CD4-positive, alpha-beta T cell (primary cell): Measurements from ENCODE around the gene LIMCH1. TPM values are rescaled to one million over a fixed set of nuclear protein-coding genes. Genes with fewer than 3 reads are reported as not detected.

Experiments used
- ATAC-seq: fragments of 200-7000 bp; cut with Tn5 transposase; one replicate; pipeline ENCODE4 v1.10.0; 2022; ENCODE audit warnings: mild to moderate bottlenecking; ENCODE audit not compliant: poor library complexity
- CTCF ChIA-PET: fragments of 350-600 bp; sonication (Branson Sonifier 250); formaldehyde crosslinking; loops from one replicate; lab custom pipeline; 2021; ENCODE audit warnings: antibody characterized with exemption, inconsistent platforms; lab: Charles Lee
- POLR2A ChIA-PET: fragments of 350-600 bp; sonication (Branson Sonifier 250); formaldehyde crosslinking; loops from one replicate; lab custom pipeline; 2021; ENCODE audit warnings: antibody characterized with exemption, inconsistent platforms; lab: Charles Lee
- DNase-seq, 14 experiments: peaks; one replicate each; pipeline ENCODE4 v3.0.0-alpha.2; 2013 to 2020; ENCODE audit warnings: mixed read lengths in 2 of 14
- H3K27ac ChIP-seq, 2 donors: one replicate each; pipeline versions ENCODE4 v1.5.1 to v1.7.0; 2013; ENCODE audit warnings: low read length in 2 of 2, low read depth in 1 of 2, mild to moderate bottlenecking in 1 of 2
- H3K27me3 ChIP-seq, 2 experiments: 1 replicate in 1 of 2; 2 replicates in 1 of 2; pipeline versions ENCODE4 v1.6.1 to v1.7.0; 2013; ENCODE audit warnings: low read length in 2 of 2, control low read depth in 1 of 2, mild to moderate bottlenecking in 1 of 2, moderate library complexity in 1 of 2; ENCODE audit not compliant: insufficient read depth in 2 of 2, control insufficient read depth in 1 of 2
- H3K36me3 ChIP-seq: one replicate; pipeline ENCODE4 v1.6.1; 2013; ENCODE audit warnings: low read length, control low read depth; ENCODE audit not compliant: insufficient read depth
- H3K4me1 ChIP-seq: one replicate; pipeline ENCODE4 v1.6.1; 2013; ENCODE audit warnings: low read length, control low read depth; ENCODE audit not compliant: insufficient read depth
- H3K4me3 ChIP-seq: one replicate; pipeline ENCODE4 v1.5.1; 2013; ENCODE audit warnings: mild to moderate bottlenecking, low read length, moderate library complexity
- H3K9me3 ChIP-seq, 2 experiments: 1 replicate in 1 of 2; 2 replicates in 1 of 2; pipeline versions ENCODE4 v1.6.1 to v1.7.0; 2013; ENCODE audit warnings: low read length in 2 of 2, mild to moderate bottlenecking in 2 of 2, control low read depth in 1 of 2, moderate library complexity in 1 of 2; ENCODE audit not compliant: control insufficient read depth in 1 of 2, insufficient read depth in 1 of 2
- H3K27ac Mint-ChIP-seq: one replicate; pipeline ENCODE4 v1.8.0; 2020; ENCODE audit warnings: mixed read lengths
- H3K27me3 Mint-ChIP-seq: one replicate; pipeline ENCODE4 v1.8.0; 2021; ENCODE audit warnings: mixed read lengths
- H3K36me3 Mint-ChIP-seq: one replicate; pipeline ENCODE4 v1.8.0; 2021; ENCODE audit warnings: low read depth, mixed read lengths
- H3K4me1 Mint-ChIP-seq: one replicate; pipeline ENCODE4 v1.8.0; 2021; ENCODE audit warnings: low read depth, mixed read lengths
- H3K4me3 Mint-ChIP-seq: one replicate; pipeline ENCODE4 v1.8.0; 2020; ENCODE audit warnings: mild to moderate bottlenecking, mixed read lengths
- H3K9me3 Mint-ChIP-seq: one replicate; pipeline ENCODE4 v1.8.0; 2020; ENCODE audit warnings: mixed read lengths
- CTCF ChIP-seq: fragments of 200-600 bp; IDR thresholded peaks from one replicate; pipeline ENCODE4 v1.8.0; 2022; ENCODE audit warnings: antibody characterized with exemption, mild to moderate bottlenecking
- intact Hi-C, 2 experiments: fragments of 100-400 bp; cut with DNase I in 1 of 2; cut with micrococcal nuclease in 1 of 2; formaldehyde crosslinking; loops; one replicate each; pipeline versions ENCODE4 v1.15.1 to v1.9.0; 2023 to 2025; cut with DNase I, micrococcal nuclease
- total RNA-seq, 174 experiments: library from RNA in 2 of 174; stranded (reverse) in 2 of 174; gene quantifications; one replicate each; pipeline ENCODE4 v1.2.3 and lab custom pipeline; 2021 to 2026

LIMCH1 gene
- total RNA-seq, 2 experiments from 2014 or later, result not detected

GRCh38 chr4:41722181-41722580 lies 184.2 kb downstream of the LIMCH1 start:
- CTCF ChIA-PET, result no interaction called here
- no peaks in the 10 kb centered on the region for H3K27me3 ChIP-seq
- H3K4me3 ChIP-seq, result no peak overlapping the region
- H3K9me3 ChIP-seq, result peaks cover 0 to 8% of the 10 kb centered on the region in 2 experiments
- H3K27ac Mint-ChIP-seq, result no peak overlapping the region
- H3K27me3 Mint-ChIP-seq, result peaks cover 23% of the 10 kb centered on the region
- no peak overlapping the region for H3K4me3 Mint-ChIP-seq
- DNase-seq (no peak), ATAC-seq (no peak)
- no peak overlapping the region for H3K27ac ChIP-seq
- H3K4me1 ChIP-seq, result no peaks in the 10 kb centered on the region
- no peaks in the 10 kb centered on the region for H3K36me3 ChIP-seq
- peaks cover 4% of the 10 kb centered on the region for H3K9me3 Mint-ChIP-seq
- no peaks in the 10 kb centered on the region for H3K36me3 Mint-ChIP-seq
- POLR2A ChIA-PET, result no interaction called here
- intact Hi-C loops, result no loop called here
- H3K4me1 Mint-ChIP-seq, result no peaks in the 10 kb centered on the region
- TF ChIP-seq CTCF, result no peak

GRCh38 chr4:41723286-41723685 lies 185.3 kb downstream of the LIMCH1 start:
- no peak overlapping the region for H3K4me3 ChIP-seq
- H3K27ac ChIP-seq, result no peak overlapping the region
- H3K4me1 ChIP-seq, result no peaks in the 10 kb centered on the region
- ChIA-PET CTCF (no interaction called here), POLR2A (no interaction called here)
- peaks cover 0 to 8% of the 10 kb centered on the region in 2 experiments for H3K9me3 ChIP-seq
- TF ChIP-seq CTCF, result no peak
- H3K27ac Mint-ChIP-seq, result no peak overlapping the region
- intact Hi-C loops, result no loop called here
- no peak for DNase-seq
- no peaks in the 10 kb centered on the region for H3K4me1 Mint-ChIP-seq
- H3K4me3 Mint-ChIP-seq, result no peak overlapping the region
- H3K9me3 Mint-ChIP-seq, result peaks cover 4% of the 10 kb centered on the region
- H3K36me3 Mint-ChIP-seq, result no peaks in the 10 kb centered on the region
- no peaks in the 10 kb centered on the region for H3K27me3 ChIP-seq
- H3K27me3 Mint-ChIP-seq, result peaks cover 30% of the 10 kb centered on the region
- no peak for ATAC-seq
- H3K36me3 ChIP-seq, result no peaks in the 10 kb centered on the region

GRCh38 chr4:41725254-41725653 lies 187.3 kb downstream of the LIMCH1 start:
- no peak for ATAC-seq
- intact Hi-C loops, result no loop called here
- Histone ChIP-seq H3K4me1 (no peaks in the 10 kb centered on the region), H3K36me3 (no peaks in the 10 kb centered on the region), H3K27me3 (peaks cover 0 to 4% of the 10 kb centered on the region in 2 experiments), H3K4me3 (no peak overlapping the region), H3K27ac (no peak overlapping the region), H3K9me3 (peaks cover 0 to 8% of the 10 kb centered on the region in 2 experiments)
- no peak for DNase-seq
- ChIA-PET CTCF (no interaction called here), POLR2A (no interaction called here)
- Mint-ChIP-seq H3K27me3 (peaks cover 36% of the 10 kb centered on the region), H3K27ac (no peak overlapping the region), H3K36me3 (no peaks in the 10 kb centered on the region), H3K4me3 (no peak overlapping the region), H3K4me1 (no peaks in the 10 kb centered on the region), H3K9me3 (peaks cover 4% of the 10 kb centered on the region)
- no peak for TF ChIP-seq CTCF
